ENCODE results near the gene REEP5. TPM values are rescaled to one million over a fixed set of nuclear protein-coding genes. Genes with fewer than 3 reads are reported as not detected.
"Not testable (repeated sequence)": the region's sequence is repeated elsewhere in the genome, so short reads cannot be mapped to it uniquely, and the experiment has no call there.

REEP5 gene
- 22.4 and 35.4 TPM in 2 replicates for total RNA-seq (2014; rRNA removed; shearing (Covaris generic))

DNA sequence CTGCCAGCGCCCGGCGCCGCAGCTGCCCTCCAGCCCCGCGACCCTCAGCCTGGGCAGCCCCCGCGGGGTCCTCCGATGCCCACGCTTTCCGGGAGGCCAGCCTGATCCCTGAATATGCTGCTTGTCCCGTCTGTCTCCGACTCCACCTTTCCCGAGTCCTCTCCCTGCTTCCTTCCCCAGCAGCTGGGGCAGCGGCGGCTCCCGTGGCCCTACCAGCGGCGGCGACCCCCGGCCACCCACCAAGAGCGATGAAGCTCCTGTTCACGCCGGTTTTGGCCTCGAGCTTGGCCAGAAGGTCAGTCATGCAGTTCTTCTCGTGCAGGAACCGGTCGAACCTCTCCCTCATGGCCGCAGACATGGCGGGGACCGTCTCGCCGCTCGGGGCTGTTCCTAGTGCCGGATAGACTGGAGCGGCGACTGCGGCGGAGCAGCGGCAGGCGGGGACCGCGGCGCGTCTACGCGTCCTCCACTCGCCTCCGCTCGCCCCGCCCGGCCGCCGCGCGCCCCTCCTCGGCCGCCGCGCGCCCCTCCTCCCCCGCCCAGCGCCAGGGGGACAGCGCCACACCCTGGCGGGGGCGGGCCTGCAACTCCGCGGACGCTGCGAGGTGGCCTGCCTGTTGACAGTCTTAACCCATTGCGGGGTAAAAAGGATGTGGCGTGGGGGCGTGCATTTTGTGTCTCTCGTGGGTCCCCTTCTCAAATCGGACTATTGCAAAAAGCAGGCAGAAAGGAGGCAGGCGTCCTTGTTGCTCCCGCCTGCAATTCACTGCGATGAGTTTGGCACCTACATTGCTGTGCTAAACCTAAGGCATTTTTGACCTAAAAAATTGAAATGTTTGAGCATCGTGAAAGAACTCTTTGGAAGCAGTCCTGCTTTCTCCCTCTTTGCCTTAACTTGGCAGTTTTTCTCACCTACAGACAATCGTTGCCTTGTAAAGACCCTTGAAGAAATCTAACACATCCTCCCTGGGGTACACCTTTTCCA lies at the start of gene REEP5:
Gene REEP5 (minus strand): TSS at position 395 of the 985 bp plus-strand sequence. CDS start 37 bp downstream, at position 358.
- peak; percentile 84 for DNase-seq (ENCODE audit: low spot score)

DNA sequence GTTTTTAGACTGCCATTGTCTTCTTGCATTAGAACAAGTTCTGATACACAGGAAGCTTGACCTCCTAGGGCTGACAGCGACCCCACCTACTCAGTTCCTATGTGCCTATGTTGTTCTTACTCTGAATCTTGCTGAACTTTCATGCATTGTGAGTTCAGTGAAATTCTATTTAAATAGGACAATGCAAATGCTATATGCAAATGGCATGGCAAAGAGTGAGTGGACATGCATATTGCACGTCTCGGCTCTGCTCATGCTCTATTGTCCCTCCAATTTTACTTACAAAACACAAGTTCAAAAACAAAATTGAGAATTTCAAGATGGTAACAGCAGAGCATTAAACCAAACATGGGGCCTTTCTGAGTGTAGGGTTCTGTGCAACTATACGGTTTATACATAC lies 49.2 kb upstream of the REEP5 start:
- no peak for DNase-seq (ENCODE audit: low spot score)

DNA sequence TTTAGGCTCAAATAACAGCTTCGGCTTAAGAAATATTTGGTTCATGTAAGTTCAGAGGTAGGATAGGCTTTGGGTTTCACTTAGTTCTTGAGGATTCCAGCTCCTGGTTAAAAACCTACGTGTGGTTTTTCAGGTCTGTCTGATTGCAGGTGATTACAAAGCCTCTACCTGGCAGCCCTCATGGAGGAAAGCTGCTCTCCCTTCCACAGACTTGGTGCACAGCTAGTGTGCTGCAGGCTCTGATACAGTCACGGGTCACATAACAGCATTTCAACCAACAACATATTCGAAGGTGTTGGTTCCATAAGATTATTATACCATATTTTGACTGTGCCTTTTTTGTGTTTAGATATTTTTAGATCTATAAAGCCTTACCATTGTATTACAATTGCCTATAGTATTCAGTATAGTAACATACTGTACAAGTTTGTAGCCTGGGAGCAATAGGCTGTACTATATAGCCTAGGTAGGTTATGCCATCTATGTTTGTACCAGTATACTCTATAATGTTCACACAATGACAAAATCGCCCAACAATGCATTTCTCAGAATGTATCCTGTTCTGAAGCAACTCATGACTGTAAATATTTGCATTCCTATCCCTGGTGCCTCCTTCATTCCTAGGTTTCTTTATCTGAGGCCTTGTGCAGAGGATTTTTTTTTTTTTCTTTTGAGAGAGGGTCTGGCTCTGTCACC lies 46.5 kb upstream of the REEP5 start:
- DNase-seq (ENCODE audit: low spot score): no peak

DNA sequence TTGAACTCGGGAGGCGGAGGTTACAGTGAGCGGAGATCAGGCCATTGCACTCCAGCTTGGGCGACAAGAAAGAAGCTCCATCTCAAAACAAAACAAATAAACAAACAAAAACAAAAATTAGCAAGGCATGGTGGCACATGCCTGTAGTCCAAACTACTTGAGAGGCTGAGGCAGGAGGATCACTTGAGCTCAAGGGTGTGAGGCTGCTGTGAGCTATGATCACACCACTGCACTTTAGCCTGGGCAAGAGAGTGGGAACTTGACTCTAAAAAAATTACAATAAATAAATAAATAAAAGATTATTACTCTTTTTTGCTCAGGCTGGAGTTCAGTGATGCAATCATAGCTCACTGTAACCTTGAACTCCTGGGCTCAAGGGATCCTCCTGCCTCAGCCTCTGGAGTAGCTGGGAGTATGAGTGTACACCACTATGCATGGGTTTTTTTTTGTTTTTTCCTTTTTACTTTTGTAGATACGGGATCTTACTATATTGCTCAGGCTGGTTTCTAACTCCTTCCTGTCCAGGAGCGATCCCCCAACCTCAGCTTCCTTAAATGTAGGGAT lies 45.6 kb upstream of the REEP5 start:
- DNase-seq (ENCODE audit: low spot score): no peak

DNA sequence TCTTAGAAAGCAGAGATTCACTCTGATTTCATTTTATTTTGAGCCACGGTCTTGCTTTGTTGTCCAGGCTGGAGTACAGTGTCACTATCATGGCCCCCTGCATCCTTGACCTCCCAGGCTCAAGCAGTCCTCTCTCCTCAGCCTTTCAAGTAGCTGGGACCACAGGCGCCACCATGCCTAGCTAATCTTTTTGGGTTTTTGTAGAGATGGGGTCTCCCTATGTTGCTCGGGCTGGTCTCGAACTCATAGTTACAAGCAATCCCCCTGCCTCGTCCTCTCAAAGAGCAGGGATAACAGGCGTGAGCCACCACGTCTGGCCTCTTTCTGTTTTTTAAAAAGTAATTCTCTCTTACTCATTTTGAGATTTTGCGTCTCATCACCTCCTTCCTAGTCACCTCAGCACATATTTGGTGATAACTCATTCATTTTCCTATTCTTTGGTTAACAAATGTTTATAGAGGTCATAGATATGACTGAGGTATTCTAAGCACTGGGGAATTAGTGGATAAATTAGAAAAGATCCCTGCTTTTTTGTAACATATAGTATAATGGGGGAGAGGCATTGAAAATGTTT lies 43.8 kb upstream of the REEP5 start:
- no peak for DNase-seq (ENCODE audit: low spot score)

DNA sequence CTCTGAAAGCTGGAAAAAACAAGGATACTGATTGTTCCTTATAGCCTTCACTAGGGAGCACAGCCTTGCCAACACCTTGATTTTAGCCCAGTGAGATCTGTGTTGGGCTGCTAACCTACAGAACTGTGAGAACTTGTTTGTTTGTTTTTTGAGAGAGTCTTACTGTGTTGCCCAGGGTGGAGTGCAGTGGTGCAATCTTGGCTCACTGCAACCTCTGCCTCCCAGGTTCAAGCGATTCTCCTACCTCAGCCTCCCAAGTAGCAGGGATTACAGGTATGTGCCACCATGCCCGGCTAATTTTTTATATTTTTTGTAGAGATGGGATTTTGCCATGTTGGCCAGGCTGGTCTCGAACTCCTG lies 41.3 kb upstream of the REEP5 start:
- not testable (repeated sequence) for DNase-seq (ENCODE audit: low spot score)

DNA sequence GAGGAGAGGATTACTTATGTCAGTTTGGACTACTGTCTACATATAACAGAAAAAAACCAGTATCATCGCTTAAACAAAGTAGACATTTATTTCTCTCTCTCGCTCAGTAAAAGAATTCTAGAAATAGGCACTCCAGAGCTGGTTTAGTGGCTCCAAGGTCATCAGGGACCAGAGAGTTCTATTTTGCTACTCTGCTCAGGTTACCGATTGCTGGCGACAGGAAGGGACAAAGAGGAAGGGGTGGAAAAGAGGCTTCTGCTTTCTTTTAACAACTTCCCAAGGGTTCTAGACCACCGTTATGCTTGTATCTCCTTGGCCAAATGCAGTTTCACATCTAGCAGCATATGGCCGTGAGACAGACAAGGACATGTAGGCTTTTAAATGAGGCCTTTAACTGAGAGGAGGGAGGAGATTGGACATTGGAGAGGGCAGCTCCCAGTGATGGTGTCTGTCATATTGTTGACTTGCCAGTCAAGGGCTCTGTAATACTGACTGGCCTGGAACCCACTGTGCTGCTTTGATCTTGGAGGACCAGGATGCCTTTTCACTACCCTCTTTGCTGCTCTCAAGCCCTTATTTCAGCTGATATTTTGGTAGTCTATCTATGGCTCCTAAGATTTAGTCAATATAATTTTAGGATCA lies 39.0 kb upstream of the REEP5 start:
- DNase-seq (ENCODE audit: low spot score): no peak

DNA sequence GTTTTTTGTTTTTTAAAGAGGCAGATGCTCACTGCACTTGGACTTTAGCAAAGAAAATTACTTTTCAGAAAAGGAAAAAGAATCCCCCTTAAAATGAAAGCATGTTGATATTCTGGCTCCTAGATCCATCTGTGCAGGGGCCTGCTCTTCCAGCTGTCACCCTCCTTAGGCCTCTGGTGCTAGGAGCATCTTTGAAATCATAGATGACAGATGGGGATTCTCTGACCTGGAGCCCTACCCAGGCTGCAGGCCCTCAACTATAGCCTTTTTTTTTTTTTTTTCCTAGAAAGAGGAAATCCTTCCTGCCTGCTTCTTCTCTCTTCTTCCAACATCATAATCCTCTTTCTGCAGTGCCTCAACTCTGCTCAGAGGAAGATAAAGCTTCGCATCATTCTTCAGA lies 38.3 kb upstream of the REEP5 start:
- no peak for DNase-seq (ENCODE audit: low spot score)

DNA sequence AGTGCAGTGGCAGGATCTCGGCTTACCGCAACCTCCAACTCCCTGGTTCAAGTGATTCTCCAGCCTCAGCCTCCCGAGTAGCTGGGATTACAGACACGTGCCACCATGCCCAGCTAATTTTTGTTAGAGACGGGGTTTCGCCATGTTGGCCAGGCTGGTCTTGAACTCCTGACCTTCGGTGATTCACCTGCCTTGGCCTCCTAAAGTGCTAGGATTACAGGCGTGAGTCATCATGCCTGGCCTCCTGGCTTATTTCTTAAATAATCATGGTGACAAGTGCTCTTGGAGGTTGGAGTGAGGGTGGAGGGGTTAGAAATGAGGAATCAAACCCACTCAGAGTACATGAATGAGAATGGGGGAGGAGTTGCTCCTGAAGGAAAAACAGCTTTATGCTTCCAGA lies 37.8 kb upstream of the REEP5 start:
- DNase-seq (ENCODE audit: low spot score): not testable (repeated sequence)

DNA sequence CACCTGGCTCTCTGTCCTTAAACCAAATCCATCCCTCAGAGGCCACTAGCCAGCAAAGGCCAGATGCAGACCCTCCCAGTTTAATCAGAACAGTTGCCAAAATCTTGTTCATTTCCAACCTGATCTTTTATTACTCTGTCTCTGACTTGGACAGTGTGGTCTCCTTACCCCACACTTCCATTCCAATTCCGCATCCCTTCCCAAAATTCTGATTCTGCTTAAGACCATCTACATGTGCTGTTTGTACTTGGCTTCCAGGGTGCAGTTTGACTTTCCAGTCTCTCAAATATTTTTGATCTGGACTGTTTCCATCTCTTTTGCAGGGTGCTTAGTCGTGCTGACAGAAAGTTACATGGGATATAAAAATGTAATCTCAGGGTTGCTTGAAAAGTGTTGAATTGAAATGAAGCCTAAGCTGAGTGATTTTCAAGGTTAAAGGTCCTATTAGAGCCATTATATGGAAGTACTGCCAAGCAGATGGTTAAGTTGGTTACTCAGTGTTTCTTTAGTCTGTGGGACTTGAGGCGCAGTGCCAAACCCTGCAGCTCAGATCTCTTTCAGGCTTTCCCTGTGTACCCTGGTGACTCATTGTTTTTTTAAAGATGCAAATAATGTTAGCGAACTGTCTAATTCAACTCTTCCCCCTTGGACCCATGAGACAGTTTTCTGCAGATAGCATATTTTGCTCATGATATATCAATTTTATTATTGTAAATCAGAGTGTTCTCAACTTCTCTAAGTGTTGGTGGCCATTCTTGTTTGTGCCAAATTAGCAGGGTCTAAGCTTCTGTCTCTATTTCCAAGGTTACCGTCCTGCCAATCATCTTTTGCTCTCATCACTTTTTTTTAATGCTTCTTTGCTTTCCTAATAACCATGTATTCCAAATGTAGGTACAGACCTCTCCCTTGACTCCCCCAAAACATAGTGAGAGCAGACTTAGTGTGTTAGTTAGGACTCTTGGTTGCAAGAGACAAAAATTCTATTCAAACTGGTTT lies 36.4 kb upstream of the REEP5 start:
- peak; percentile 72 for DNase-seq (ENCODE audit: low spot score)

DNA sequence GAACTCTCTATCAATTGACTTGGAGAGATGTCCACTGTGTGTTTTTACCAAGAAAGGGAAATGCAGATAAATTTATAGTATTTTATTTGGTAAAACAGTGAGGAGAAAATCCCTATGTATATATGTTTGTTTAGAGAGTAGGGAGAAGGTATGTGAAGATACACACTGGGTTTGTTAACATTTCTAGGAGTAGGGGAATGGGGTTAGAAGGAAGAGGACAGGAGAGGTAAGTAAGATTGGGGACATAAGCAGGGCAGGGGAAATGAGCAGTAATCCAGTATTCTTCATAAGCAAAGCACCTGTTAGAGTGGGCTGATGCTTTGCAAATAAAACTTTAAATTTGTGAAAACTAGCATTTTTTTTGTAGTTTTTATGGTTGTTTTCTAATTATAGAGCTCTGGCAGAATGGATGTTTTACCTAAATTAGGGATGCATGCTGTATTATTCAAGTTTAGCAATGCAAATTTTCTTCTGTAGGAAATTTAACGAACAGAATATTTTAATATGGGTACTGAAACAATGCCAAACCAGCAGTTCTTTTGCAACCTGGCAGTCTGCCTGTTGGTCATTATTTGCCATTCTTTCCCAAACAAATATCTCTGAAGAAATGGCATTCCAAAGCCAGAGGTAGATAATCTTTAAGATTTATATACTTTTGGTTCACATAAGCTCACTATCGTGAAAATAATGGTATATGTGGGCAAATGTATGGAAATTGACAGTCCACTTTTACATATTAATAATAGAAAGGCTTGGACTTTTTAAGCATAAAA lies 35.2 kb upstream of the REEP5 start:
- no peak for DNase-seq (ENCODE audit: low spot score)

DNA sequence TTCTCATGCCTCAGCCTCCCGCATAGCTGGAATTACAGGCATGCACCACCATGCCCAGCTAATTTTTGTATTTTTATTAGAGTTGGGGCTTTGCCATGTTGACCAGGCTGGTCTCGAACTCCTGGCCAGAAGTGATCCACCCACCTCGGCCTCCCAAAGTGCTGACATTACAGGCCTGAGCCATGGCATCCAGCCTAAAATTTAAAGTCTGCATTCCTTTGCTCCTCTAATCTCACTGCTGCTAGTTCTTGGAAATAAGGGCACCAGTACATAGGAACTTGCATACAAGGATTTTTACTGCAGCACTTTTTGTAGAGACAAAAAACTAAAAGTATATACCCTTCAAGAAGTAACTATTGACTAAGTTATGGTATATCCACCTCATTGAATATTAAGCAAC lies 34.6 kb upstream of the REEP5 start:
- no peak for DNase-seq (ENCODE audit: low spot score)

DNA sequence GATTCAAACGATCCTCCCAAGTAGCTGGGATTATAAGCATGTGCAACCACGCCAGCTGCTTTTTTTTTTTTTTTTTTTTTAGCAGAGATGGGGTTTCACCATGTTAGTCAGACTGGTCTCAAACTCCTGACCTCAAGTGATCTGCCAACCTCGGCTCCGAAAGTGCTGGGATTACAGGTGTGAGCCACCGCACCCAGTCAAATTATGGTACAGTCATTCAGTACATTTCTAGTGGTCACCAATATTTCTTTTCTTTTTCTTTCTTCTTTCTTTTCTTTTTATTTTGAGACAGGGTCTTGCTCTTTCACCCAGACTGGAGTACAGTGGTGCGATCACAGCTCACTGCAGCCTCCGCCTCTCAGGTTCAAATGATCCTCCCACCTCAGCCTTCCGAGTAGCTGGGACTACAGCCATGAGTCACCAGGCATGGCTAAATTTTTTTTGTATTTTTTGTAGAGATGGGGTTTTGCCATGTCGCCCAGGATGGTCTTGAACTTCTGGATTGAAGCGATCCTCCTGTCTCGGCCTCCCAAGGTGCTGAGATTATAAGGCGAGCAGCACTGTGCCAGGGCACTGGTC lies 29.2 kb upstream of the REEP5 start:
- no peak for DNase-seq (ENCODE audit: low spot score)

DNA sequence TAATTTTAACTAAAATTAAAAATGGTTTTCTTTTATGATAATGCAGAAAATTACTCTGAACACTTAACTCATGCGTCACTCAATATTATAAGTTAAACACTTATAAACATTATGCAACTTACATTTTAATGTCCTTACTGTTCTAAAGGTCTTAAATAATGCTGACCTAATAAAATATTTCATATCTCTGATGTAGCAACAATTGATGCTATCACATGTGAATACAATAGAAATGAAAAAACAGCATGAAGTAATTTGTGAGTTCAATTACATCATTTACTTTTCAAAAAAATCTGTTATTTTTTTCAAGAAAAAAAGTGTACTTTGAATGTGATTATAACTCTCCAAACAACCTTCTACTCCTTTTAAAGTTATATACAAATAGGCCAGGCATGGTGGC lies 26.4 kb upstream of the REEP5 start:
- DNase-seq (ENCODE audit: low spot score): no peak

DNA sequence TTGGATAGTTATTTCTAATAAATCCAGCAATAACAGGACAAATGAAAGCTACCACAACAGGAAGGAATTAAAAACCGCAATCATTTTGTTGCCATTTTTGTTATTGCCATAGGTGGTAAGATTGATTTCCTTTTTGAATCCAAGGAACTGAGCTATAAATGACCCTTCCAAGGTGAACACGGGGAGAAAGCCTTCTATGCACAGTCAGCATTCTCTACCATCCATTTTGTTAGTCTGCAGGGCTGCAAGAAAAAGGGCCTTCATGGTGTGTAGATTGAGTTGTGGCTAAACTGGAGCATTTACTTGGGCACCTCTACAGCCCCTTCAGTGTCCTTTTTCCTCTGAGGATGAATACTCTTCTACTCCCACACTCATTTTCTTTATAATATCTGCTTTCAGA lies 18.6 kb upstream of the REEP5 start:
- no peak for DNase-seq (ENCODE audit: low spot score)

DNA sequence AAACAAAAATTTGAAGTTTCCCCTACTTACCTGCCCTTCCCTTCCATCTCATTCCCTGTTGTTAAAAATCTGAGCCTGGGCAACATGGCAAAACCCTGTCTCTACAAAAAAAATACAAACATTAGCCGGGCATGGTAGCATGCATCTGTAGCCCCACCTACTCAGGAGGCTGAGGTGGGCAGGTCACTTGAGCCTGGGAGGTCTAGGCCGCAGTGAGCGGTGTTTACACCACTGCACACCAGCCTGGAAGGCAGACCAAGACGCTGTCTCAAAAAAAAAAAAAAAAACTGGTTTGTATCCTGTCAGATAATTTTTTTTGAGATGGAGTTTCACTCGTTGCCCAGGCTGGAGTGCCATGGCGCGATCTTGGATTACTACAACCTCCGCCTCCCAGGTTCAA lies 16.3 kb upstream of the REEP5 start:
- DNase-seq (ENCODE audit: low spot score): no peak

DNA sequence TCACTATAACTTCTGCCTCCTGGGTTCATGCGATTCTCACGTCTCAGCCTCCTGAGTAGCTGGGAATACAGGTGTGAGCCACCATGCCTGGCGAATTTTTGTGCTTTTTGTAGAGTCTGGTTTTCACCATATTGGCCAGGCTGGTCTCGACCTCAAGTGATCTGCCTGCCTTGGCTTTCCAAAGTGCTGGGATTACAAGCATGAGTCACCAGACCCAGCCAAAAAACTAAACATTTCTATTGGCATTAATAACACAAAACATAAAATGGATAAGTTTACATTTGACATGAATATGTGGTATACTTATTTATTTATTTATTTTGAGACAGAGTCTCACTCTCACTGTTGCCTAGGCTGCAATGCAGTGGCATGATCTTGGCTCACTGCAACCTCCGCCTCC lies 13.6 kb upstream of the REEP5 start:
- no peak for DNase-seq (ENCODE audit: low spot score)

DNA sequence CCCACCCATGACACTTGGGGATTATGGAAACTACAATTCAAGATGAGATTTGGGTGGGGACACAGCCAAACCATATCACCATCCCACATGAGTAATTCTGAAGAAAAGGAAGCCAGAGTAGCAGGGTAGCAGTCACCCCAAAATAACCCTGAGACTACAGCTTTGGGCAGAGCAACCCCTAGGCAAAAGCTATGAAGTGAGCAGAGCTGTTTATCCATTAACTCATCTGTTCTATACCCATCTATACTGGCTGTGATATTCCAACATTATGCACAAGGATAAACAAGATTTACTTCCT lies 12.3 kb upstream of the REEP5 start:
- DNase-seq (ENCODE audit: low spot score): no peak

DNA sequence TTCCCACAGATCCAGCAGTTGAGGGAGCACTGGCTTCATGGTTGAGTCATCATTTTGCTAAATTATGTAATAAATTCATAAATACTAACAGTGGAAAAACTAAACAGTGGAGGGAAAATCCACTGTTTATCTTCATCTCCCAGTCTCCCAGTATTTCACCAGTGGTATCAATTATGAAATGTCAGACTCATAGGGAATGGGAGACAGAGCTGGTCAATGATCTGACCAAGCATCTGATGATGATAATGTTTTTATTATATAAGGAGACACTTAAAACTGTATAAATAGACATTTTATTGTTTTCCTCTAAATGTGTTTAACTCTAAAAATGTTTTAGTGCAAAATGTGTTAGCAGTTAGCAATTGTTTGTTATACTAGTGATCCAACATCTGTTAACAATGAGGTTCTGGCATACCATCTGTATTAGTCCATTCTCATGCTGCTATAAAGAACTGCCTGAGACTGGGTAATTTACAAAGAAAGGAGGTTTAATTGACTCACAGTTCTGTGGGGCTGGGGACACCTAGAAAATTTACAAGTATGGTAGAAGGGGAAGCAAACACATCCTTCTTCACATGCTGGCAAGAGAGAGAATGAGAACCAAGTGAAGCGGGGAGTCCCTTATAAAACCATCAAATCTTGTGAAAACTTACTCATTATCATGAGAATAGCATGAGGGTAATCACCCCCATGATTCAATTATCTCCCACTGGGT lies 11.8 kb upstream of the REEP5 start:
- no peak for DNase-seq (ENCODE audit: low spot score)
